IMR-90 (cell line): Measurements from ENCODE around the gene MYDGF. TPM values are rescaled to one million over a fixed set of nuclear protein-coding genes. Genes with fewer than 3 reads are reported as not detected.
A peak's percentile ranks its signal among the peaks of the same experiment; 100 is the strongest.

Experiments used
- ATAC-seq: fragments of 200-7000 bp; cut with Tn5 transposase; 2 replicates; pipeline ENCODE4 v1.9.1; 2020; ENCODE audit warnings: low read depth, mild to moderate bottlenecking, moderate library complexity
- BruUV-seq: library from RNA; stranded (reverse); fragments of 400-500 nt; replicated peaks from 2 replicates; lab custom pipeline; 2021; lab: Mats Ljungman, UMichigan
- CTCF ChIA-PET: fragments of 300-600 bp; formaldehyde crosslinking; extraction: SDS; loops from one replicate; lab custom pipeline; 2021; ENCODE audit warnings: antibody characterized with exemption; lab: Yijun Ruan, JAX
- POLR2A ChIA-PET: fragments of 300-600 bp; sonication (Branson Sonifier 250); formaldehyde crosslinking; loops from one replicate; lab custom pipeline; 2022; ENCODE audit warnings: antibody characterized with exemption; ENCODE audit not compliant: unreplicated experiment; lab: Charles Lee
- DNase-seq: peaks from one replicate; pipeline ENCODE4 v3.0.0; 2013
- H2AFZ ChIP-seq: replicated peaks from 2 replicates; pipeline ENCODE3; 2013; ENCODE audit warnings: low read length, mild to moderate bottlenecking; ENCODE audit not compliant: poor library complexity
- H2AK5ac ChIP-seq: 2 replicates; pipeline ENCODE4 v1.6.1; 2013; ENCODE audit warnings: low read depth, low read length, inconsistent platforms
- H2AK9ac ChIP-seq: replicated peaks from 2 replicates; pipeline ENCODE3; 2013; ENCODE audit warnings: mild to moderate bottlenecking, low read depth, low read length, moderate library complexity; ENCODE audit not compliant: poor library complexity
- H2BK120ac ChIP-seq: 2 replicates; pipeline ENCODE4 v1.6.1; 2013; ENCODE audit warnings: low read depth, low read length, inconsistent platforms
- H2BK15ac ChIP-seq: 3 replicates; pipeline ENCODE4 v1.6.1; 2013; ENCODE audit warnings: low read depth, low read length, inconsistent platforms
- H2BK20ac ChIP-seq: 2 replicates; pipeline ENCODE4 v1.6.1; 2013; ENCODE audit warnings: low read depth, mild to moderate bottlenecking, inconsistent platforms, low read length, moderate library complexity
- H2BK5ac ChIP-seq: 2 replicates; pipeline ENCODE4 v1.6.1; 2013; ENCODE audit warnings: mild to moderate bottlenecking, low read depth, low read length, inconsistent platforms; ENCODE audit not compliant: poor library complexity, severe bottlenecking
- H3K14ac ChIP-seq: replicated peaks from 2 replicates; pipeline ENCODE4 v1.6.1; 2013; ENCODE audit warnings: low read depth, low read length, inconsistent platforms
- H3K18ac ChIP-seq: 2 replicates; pipeline ENCODE4 v1.6.1; 2013; ENCODE audit warnings: low read depth, low read length, control low read depth
- H3K23ac ChIP-seq: 2 replicates; pipeline ENCODE4 v1.6.1; 2013; ENCODE audit warnings: low read depth, low read length, inconsistent platforms
- H3K27ac ChIP-seq: 2 replicates; pipeline ENCODE4 v1.5.1; 2013; ENCODE audit warnings: mild to moderate bottlenecking, control low read depth, low read length; ENCODE audit not compliant: insufficient read depth
- H3K27me3 ChIP-seq: 2 replicates; pipeline ENCODE4 v1.6.1; 2013; ENCODE audit warnings: low read length; ENCODE audit not compliant: control insufficient read depth, insufficient read depth
- H3K36me3 ChIP-seq: 2 replicates; pipeline ENCODE4 v1.6.1; 2013; ENCODE audit warnings: low read length, mixed read lengths; ENCODE audit not compliant: control insufficient read depth, insufficient read depth
- H3K4ac ChIP-seq: 2 replicates; pipeline ENCODE4 v1.6.1; 2013; ENCODE audit warnings: low read depth, low read length, inconsistent platforms
- H3K4me1 ChIP-seq: 2 replicates; pipeline ENCODE4 v1.6.1; 2013; ENCODE audit warnings: low read length, mixed read lengths; ENCODE audit not compliant: control insufficient read depth, insufficient read depth
- H3K4me2 ChIP-seq: 2 replicates; pipeline ENCODE4 v1.6.1; 2013; ENCODE audit warnings: low read depth, mild to moderate bottlenecking, control low read depth, low read length, moderate library complexity
- H3K4me3 ChIP-seq: 2 replicates; pipeline ENCODE4 v1.5.1; 2013; ENCODE audit warnings: low read depth, mild to moderate bottlenecking, control low read depth, low read length, moderate library complexity; ENCODE audit not compliant: insufficient read depth
- H3K56ac ChIP-seq: 2 replicates; pipeline ENCODE4 v1.6.1; 2013; ENCODE audit warnings: low read length, inconsistent platforms; ENCODE audit not compliant: insufficient read depth; ENCODE audit errors: extremely low read depth
- H3K79me1 ChIP-seq, 2 experiments: 2 replicates each; pipeline ENCODE4 v1.6.1; 2013; ENCODE audit warnings: low read length in 2 of 2, inconsistent platforms in 1 of 2, low read depth in 1 of 2
- H3K9ac ChIP-seq: 2 replicates; pipeline ENCODE4 v1.6.1; 2013; ENCODE audit warnings: low read depth, low read length, control low read depth
- H3K9me1 ChIP-seq: 2 replicates; pipeline ENCODE4 v1.6.1; 2013; ENCODE audit warnings: low read length, inconsistent platforms; ENCODE audit not compliant: insufficient read depth
- H3K9me3 ChIP-seq: 2 replicates; pipeline ENCODE4 v1.6.1; 2013; ENCODE audit warnings: low read length; ENCODE audit not compliant: control insufficient read depth, insufficient read depth
- H4K20me1 ChIP-seq: 2 replicates; pipeline ENCODE4 v1.6.1; 2013; ENCODE audit warnings: low read length, inconsistent platforms; ENCODE audit not compliant: insufficient read depth
- H4K5ac ChIP-seq: 2 replicates; pipeline ENCODE4 v1.6.1; 2013; ENCODE audit warnings: mild to moderate bottlenecking, low read depth, low read length, control low read depth
- H4K8ac ChIP-seq, 2 experiments: 2 replicates each; pipeline ENCODE4 v1.6.1; 2013; ENCODE audit warnings: low read depth in 2 of 2, low read length in 2 of 2, control low read depth in 1 of 2, inconsistent platforms in 1 of 2
- H4K91ac ChIP-seq: 2 replicates; pipeline ENCODE4 v1.6.1; 2013; ENCODE audit warnings: low read depth, low read length, inconsistent platforms; ENCODE audit not compliant: insufficient read depth
- CEBPB ChIP-seq: IDR thresholded peaks from 2 replicates; pipeline ENCODE4 v1.6.1; 2012; ENCODE audit warnings: low read depth, low read length, improper control_type of control experiment
- FOS ChIP-seq: fragments of 150-350 bp; IDR thresholded peaks from 2 replicates; pipeline ENCODE4 v1.6.1; 2016; ENCODE audit warnings: low read depth, low read length
- MXI1 ChIP-seq: IDR thresholded peaks from 2 replicates; pipeline ENCODE4 v1.6.1; 2012; ENCODE audit warnings: low read depth, mild to moderate bottlenecking, low read length, moderate library complexity, borderline replicate concordance
- NFE2L2 ChIP-seq: fragments of 150-350 bp; IDR thresholded peaks from 2 replicates; pipeline ENCODE4 v1.6.1; 2016; ENCODE audit warnings: low read depth, mild to moderate bottlenecking, low read length
- RCOR1 ChIP-seq: IDR thresholded peaks from 2 replicates; pipeline ENCODE4 v1.6.1; 2012; ENCODE audit warnings: mild to moderate bottlenecking, low read length, improper control_type of control experiment; ENCODE audit not compliant: insufficient replicate concordance
- RFX5 ChIP-seq: IDR thresholded peaks from 2 replicates; pipeline ENCODE4 v1.8.0; 2012; ENCODE audit warnings: low read depth, mild to moderate bottlenecking, low read length, moderate library complexity
- USF2 ChIP-seq: fragments of 150-350 bp; IDR thresholded peaks from 2 replicates; pipeline ENCODE4 v1.6.1; 2017; ENCODE audit warnings: mild to moderate bottlenecking, antibody characterized with exemption, low read length, low read depth
- WGBS, 2 experiments: methylation state at CpG; one replicate each; pipeline versions ENCODE4 v1.1.5 to v1.1.7; 2013; ENCODE audit warnings: missing lambda C conversion rate in 2 of 2; ENCODE audit not compliant: insufficient read length in 1 of 2; ENCODE audit errors: extremely low coverage in 2 of 2; 5-methylcytosine and 5-hydroxymethylcytosine counted together
- dilution Hi-C: fragments of 300-500 bp; cut with HindIII; formaldehyde crosslinking; loops from one replicate; pipeline ENCODE4 v1.14.3; 2018; ENCODE audit warnings: low sequenced_read_pairs; ENCODE audit not compliant: unreplicated experiment
- in situ Hi-C: fragments of 300-500 bp; cut with MboI; formaldehyde crosslinking; loops from 3 replicates; pipeline ENCODE4 v1.14.3; 2019; ENCODE audit warnings: low sequenced_read_pairs, inconsistent platforms, mixed read lengths
- intact Hi-C: fragments of 100-400 bp; cut with micrococcal nuclease; formaldehyde crosslinking; loops from 2 replicates; pipeline ENCODE4 v1.10.0; 2022
- polyA plus RNA-seq, 3 experiments: library from polyadenylated mRNA; depleted of rRNA; stranded (reverse); fragments of >200 nt; gene quantifications; 2 replicates each; pipeline ENCODE4 v1.2.3, GENCODE V29; 2012; ENCODE audit warnings: low replicate concordance in 1 of 3
- total RNA-seq: library from RNA; depleted of rRNA; stranded (reverse); fragments of >200 nt; gene quantifications from 2 replicates; pipeline ENCODE4 v1.2.3, GENCODE V29; 2012
- TF ChIP-seq, protein P1 (sequence below): fragments of 150-350 bp; IDR thresholded peaks from 2 replicates; pipeline ENCODE4 v1.6.1; 2016; ENCODE audit warnings: low read depth, mild to moderate bottlenecking, low read length, moderate library complexity, borderline replicate concordance

The MYDGF gene
- total and polyA plus RNA-seq, 2 of the 4 experiments (the other 2 are of a cell fraction): 203 to 310 TPM

- ATAC-seq (no peak), DNase-seq (no peak)
- no TSS peak for BruUV-seq
- Histone ChIP-seq H2AFZ (no peak overlapping the region), H2BK5ac (no peak overlapping the region), H2BK120ac (no peak overlapping the region), H4K8ac (no peak overlapping the region), H3K4ac (no peak overlapping the region), H2BK15ac (no peak overlapping the region), H3K79me1 (peaks cover 4 to 16% of the 10 kb centered on the region in 2 experiments), H2BK20ac (no peak overlapping the region), H3K27ac (no peak overlapping the region), H3K36me3 (peaks cover 66% of the 10 kb centered on the region), H3K27me3 (no peaks in the 10 kb centered on the region), H3K56ac (no peak overlapping the region), H3K4me1 (peaks cover 9% of the 10 kb centered on the region; the same call in 1 of the 2 replicates), H4K5ac (no peak overlapping the region), H3K18ac (no peak overlapping the region), H3K23ac (no peak overlapping the region), H3K4me3 (no peak overlapping the region), H2AK5ac (no peak overlapping the region), H3K14ac (no peak overlapping the region), H3K9me3 (no peaks in the 10 kb centered on the region), H2AK9ac (peak overlapping the region; percentile 42), H3K4me2 (no peak overlapping the region), H3K9me1 (peaks cover 14% of the 10 kb centered on the region; the same call in 1 of the 2 replicates), H3K9ac (no peak overlapping the region), H4K20me1 (no peaks in the 10 kb centered on the region; the same call in 1 of the 2 replicates), H4K91ac (no peak overlapping the region)
- TF ChIP-seq USF2: no peak
- no peak for TF ChIP-seq MXI1
- TF ChIP-seq FOS: no peak
- TF ChIP-seq RFX5: no peak
- TF ChIP-seq RCOR1: no peak
- no peak for TF ChIP-seq CEBPB
- TF ChIP-seq, protein P1, sequence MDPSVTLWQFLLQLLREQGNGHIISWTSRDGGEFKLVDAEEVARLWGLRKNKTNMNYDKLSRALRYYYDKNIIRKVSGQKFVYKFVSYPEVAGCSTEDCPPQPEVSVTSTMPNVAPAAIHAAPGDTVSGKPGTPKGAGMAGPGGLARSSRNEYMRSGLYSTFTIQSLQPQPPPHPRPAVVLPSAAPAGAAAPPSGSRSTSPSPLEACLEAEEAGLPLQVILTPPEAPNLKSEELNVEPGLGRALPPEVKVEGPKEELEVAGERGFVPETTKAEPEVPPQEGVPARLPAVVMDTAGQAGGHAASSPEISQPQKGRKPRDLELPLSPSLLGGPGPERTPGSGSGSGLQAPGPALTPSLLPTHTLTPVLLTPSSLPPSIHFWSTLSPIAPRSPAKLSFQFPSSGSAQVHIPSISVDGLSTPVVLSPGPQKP: no peak
- TF ChIP-seq NFE2L2: no peak
- CTCF ChIA-PET: no interaction called here
- dilution Hi-C loops: no loop called here
- in situ Hi-C loops: no loop called here
- WGBS, 2 experiments: 97% methylated on average over 6 of the region's 11 CpGs; no CpG with 5 or more reads in 1 of the 2 experiments
- POLR2A ChIA-PET: no interaction called here
- intact Hi-C loops: no loop called here
Observed at GRCh38 chr19:4700693-4700970, 30.5 kb upstream of the MYDGF start.
